ENCODE data around the gene ZNF518A. TPM values are rescaled to one million over a fixed set of nuclear protein-coding genes. Genes with fewer than 3 reads are reported as not detected.

The ZNF518A gene
- total RNA-seq, 1 experiment from 2014 or later, result 36.7 TPM

- DNase-seq (ENCODE audit: low read depth, low spot score), result no peak
Measured at GRCh38 chr10:96089116-96089515, 41.0 kb upstream of the ZNF518A start.

More at GRCh38 chr10:96089116-96089515, 41.0 kb upstream of the ZNF518A start:
- Histone ChIP-seq H2AFZ (ENCODE audit: low read depth, low read length, poor library complexity, severe bottlenecking) (no peak overlapping the region), H3K79me2 (ENCODE audit: insufficient read depth, low read length) (no peaks in the 10 kb centered on the region), H3K4me2 (ENCODE audit: low read length) (peak overlapping the region; percentile 67), H3K36me3 (ENCODE audit: control insufficient read depth in 1 of 2, insufficient read depth in 2 of 2, low read length in 2 of 2) (no peaks in the 10 kb centered on the region), H3K4me1 (ENCODE audit: control insufficient read depth in 1 of 2, insufficient read depth in 2 of 2, low read length in 2 of 2) (peaks cover 0 to 10% of the 10 kb centered on the region in 2 experiments; a peak in 2 of 4 replicates), H3K4me3 (replicated peaks in 1 of 2; ENCODE audit: low read depth in 1 of 2, low read length in 2 of 2) (peak overlapping the region; percentile 57 to 63), H3K27me3 (ENCODE audit: insufficient read depth, low read length) (no peaks in the 10 kb centered on the region), H3K9me2 (ENCODE audit: insufficient read depth) (no peaks in the 10 kb centered on the region), H4K20me1 (ENCODE audit: insufficient read depth) (no peaks in the 10 kb centered on the region), H3K9ac (ENCODE audit: low read length) (peak overlapping the region; percentile 65), H3K27ac (ENCODE audit: low read depth, low read length) (peak overlapping the region; percentile 87; the same call in 1 of the 2 replicates), H3K9me3 (ENCODE audit: control insufficient read depth in 1 of 2, insufficient read depth in 1 of 2, low read depth in 1 of 2, low read length in 2 of 2) (no peaks in the 10 kb centered on the region)
- ChIA-PET RAD21 (ENCODE audit: low non-redundant PET in 1 of 2, low total read pairs in 2 of 2, uncharacterized antibody in 2 of 2, unreplicated experiment in 2 of 2) (interaction anchor here in 1 of 2 experiments (0.6 kb wide), 1 partner anchor 742 kb away, joined by 4 read pairs; no protein-coding TSS in a partner anchor), CTCF (interaction anchor here (1.0 kb wide), 1 partner anchor 72 kb away, joined by 4 read pairs; no protein-coding TSS in a partner anchor), POLR2A (interaction anchor here (1.4 to 2.3 kb wide), 2 partner anchors 30 to 41 kb away, joined by 15 to 26 read pairs; partner anchors contain the start of gene ZNF518A)
- ATAC-seq, result no peak
- TF ChIP-seq ELF1 (IDR thresholded peaks at IDR 0.05; ENCODE audit: borderline replicate concordance, low read depth) (no peak), SP1 (IDR thresholded peaks at IDR 0.05; ENCODE audit: low read depth) (no peak), JUND (IDR thresholded peaks at IDR 0.05) (no peak), CBX3 (IDR thresholded peaks at IDR 0.05; ENCODE audit: low read depth) (no peak), POLR2AphosphoS5 (IDR thresholded peaks at IDR 0.05; ENCODE audit: low read depth, low read length) (no peak), CTCF (IDR thresholded peaks at IDR 0.05 in 2 of 3, conservative IDR thresholded peaks at IDR 0.05 in 1 of 3; ENCODE audit: borderline replicate concordance in 1 of 3, insufficient read depth in 1 of 3, low read depth in 2 of 3, low read length in 2 of 3) (no peak), CEBPB (IDR thresholded peaks at IDR 0.05; ENCODE audit: low read depth) (no peak), SIN3A (IDR thresholded peaks at IDR 0.05; ENCODE audit: low read depth) (no peak), RAD21 (IDR thresholded peaks at IDR 0.05; ENCODE audit: low read depth) (no peak), TCF7L2 (IDR thresholded peaks at IDR 0.05; ENCODE audit: borderline replicate concordance, extremely low read depth, insufficient read depth, insufficient read length) (no peak), ZFX (IDR thresholded peaks at IDR 0.05) (no peak), YY1 (IDR thresholded peaks at IDR 0.05; ENCODE audit: extremely low read depth, insufficient replicate concordance, low read depth, low read length) (no peak), ZBTB33 (IDR thresholded peaks at IDR 0.05; ENCODE audit: extremely low read depth, insufficient replicate concordance, low read length) (no peak), POLR2A (IDR thresholded peaks at IDR 0.05; ENCODE audit: borderline replicate concordance, extremely low read depth, insufficient read depth, insufficient read length) (no peak)
- intact Hi-C loops (cut with micrococcal nuclease), result loop anchor here (1.0 kb wide), 1 partner anchor 41 kb away; the partner anchor contains the start of gene ZNF518A
- BruUV-seq (replicated peaks), result no TSS peak

All from HCT116 (cell line).